ENCODE data around the gene MGAT4A. TPM values are rescaled to one million over a fixed set of nuclear protein-coding genes. Genes with fewer than 3 reads are reported as not detected.

MGAT4A gene
- total RNA-seq, 1 donor, result under 0.01 TPM

GRCh38 chr2:98701230-98701629 lies 29.7 kb downstream of the MGAT4A start:
- TF ChIP-seq CTCF (IDR thresholded peaks at IDR 0.05; ENCODE audit: insufficient read depth, low read depth, low read length), result no peak
- DNase-seq (ENCODE audit: low read depth), result no peak
- no peak overlapping the region for H3K4me3 ChIP-seq (ENCODE audit: low read depth, low read length)

GRCh38 chr2:98698896-98699295 lies 32.0 kb downstream of the MGAT4A start:
- no peak overlapping the region for H3K4me3 ChIP-seq (ENCODE audit: low read depth, low read length)
- no peak for DNase-seq (ENCODE audit: low read depth)
- TF ChIP-seq CTCF (IDR thresholded peaks at IDR 0.05; ENCODE audit: insufficient read depth, low read depth, low read length), result no peak

GRCh38 chr2:98697651-98698337 lies 33.1 kb downstream of the MGAT4A start:
- no peak for DNase-seq (ENCODE audit: low read depth)
- no peak overlapping the region for H3K4me3 ChIP-seq (ENCODE audit: low read depth, low read length)
- TF ChIP-seq CTCF (IDR thresholded peaks at IDR 0.05; ENCODE audit: insufficient read depth, low read depth, low read length), result no peak

- DNase-seq (ENCODE audit: low read depth), result no peak
- H3K4me3 ChIP-seq (ENCODE audit: low read depth, low read length), result no peak overlapping the region
- TF ChIP-seq CTCF (IDR thresholded peaks at IDR 0.05; ENCODE audit: insufficient read depth, low read depth, low read length), result no peak
These were observed 34.7 kb downstream of the MGAT4A start for GRCh38 chr2:98696200-98696599.

- no peak for DNase-seq (ENCODE audit: low read depth)
- TF ChIP-seq CTCF (IDR thresholded peaks at IDR 0.05; ENCODE audit: insufficient read depth, low read depth, low read length), result no peak
- H3K4me3 ChIP-seq (ENCODE audit: low read depth, low read length), result no peak overlapping the region
These were observed 35.7 kb downstream of the MGAT4A start for GRCh38 chr2:98695255-98695654.

GRCh38 chr2:98693477-98693876 lies 37.5 kb downstream of the MGAT4A start:
- no peak overlapping the region for H3K4me3 ChIP-seq (ENCODE audit: low read depth, low read length)
- no peak for DNase-seq (ENCODE audit: low read depth)
- TF ChIP-seq CTCF (IDR thresholded peaks at IDR 0.05; ENCODE audit: insufficient read depth, low read depth, low read length), result no peak
